KG1 (cell line): ENCODE results near the gene MYMK.

Source experiments
- DNase-seq: peaks from one replicate; lab custom pipeline; 2025; lab: John Stamatoyannopoulos, UW

Gene MYMK

GRCh38 chr9:133535306-133535877 lies 10.6 kb upstream of the MYMK start:
- DNase-seq, result no peak

- no peak for DNase-seq
Observed at GRCh38 chr9:133534346-133535291, 9.9 kb upstream of the MYMK start, which contains the start of gene ADAMTSL2. Gene ADAMTSL2, plus strand, starts transcription at chr9:133534704. Its CDS starts 2,009 bp downstream, at chr9:133536713.

- DNase-seq, result no peak
Observed at GRCh38 chr9:133533857-133534256, 9.1 kb upstream of the MYMK start.

GRCh38 chr9:133532937-133533668 lies 8.3 kb upstream of the MYMK start:
- peak; percentile 46 for DNase-seq

- no peak for DNase-seq
Observed at GRCh38 chr9:133531293-133531692, 6.5 kb upstream of the MYMK start.

GRCh38 chr9:133529874-133530273 lies 5.1 kb upstream of the MYMK start:
- no peak for DNase-seq

GRCh38 chr9:133529457-133529856 lies 4.7 kb upstream of the MYMK start:
- DNase-seq, result no peak

GRCh38 chr9:133528876-133529241 lies 4.1 kb upstream of the MYMK start:
- DNase-seq, result no peak

- DNase-seq, result no peak
Observed at GRCh38 chr9:133528001-133528875, 3.5 kb upstream of the MYMK start.

- no peak for DNase-seq
Observed at GRCh38 chr9:133527444-133527920, 2.7 kb upstream of the MYMK start.

GRCh38 chr9:133526721-133527321 lies 2.1 kb upstream of the MYMK start:
- DNase-seq, result no peak

- no peak for DNase-seq
Observed at GRCh38 chr9:133525677-133526076, 918 bp upstream of the MYMK start.

- no peak for DNase-seq
Observed at GRCh38 chr9:133524146-133524545, 613 bp downstream of the MYMK start.

GRCh38 chr9:133523106-133523505 lies 1.7 kb downstream of the MYMK start:
- no peak for DNase-seq

GRCh38 chr9:133522073-133522910 lies 2.5 kb downstream of the MYMK start:
- DNase-seq, result no peak

- no peak for DNase-seq
Observed at GRCh38 chr9:133521122-133522072, 3.4 kb downstream of the MYMK start.

- no peak for DNase-seq
Observed at GRCh38 chr9:133520121-133520835, 4.5 kb downstream of the MYMK start.

- no peak for DNase-seq
Observed at GRCh38 chr9:133519693-133520092, 5.1 kb downstream of the MYMK start.
